HUES6 (cell line): ENCODE data around the gene RELN.

Experiments used
- H3K27ac ChIP-seq: 2 replicates; pipeline ENCODE4 v1.7.0; 2013; ENCODE audit warnings: low read depth, mild to moderate bottlenecking, low read length, inconsistent platforms
- H3K27me3 ChIP-seq: 2 replicates; pipeline ENCODE4 v1.6.1; 2013; ENCODE audit warnings: low read length; ENCODE audit not compliant: control insufficient read depth, insufficient read depth
- H3K36me3 ChIP-seq: 2 replicates; pipeline ENCODE4 v1.6.1; 2013; ENCODE audit warnings: low read length; ENCODE audit not compliant: control insufficient read depth, insufficient read depth
- H3K4me1 ChIP-seq: 2 replicates; pipeline ENCODE4 v1.6.1; 2013; ENCODE audit warnings: low read length; ENCODE audit not compliant: control insufficient read depth, insufficient read depth
- H3K4me3 ChIP-seq: 2 replicates; pipeline ENCODE4 v1.5.1; 2013; ENCODE audit warnings: low read depth, low read length
- H3K9ac ChIP-seq: one replicate; pipeline ENCODE4 v1.6.1; 2013; ENCODE audit warnings: mild to moderate bottlenecking, low read length
- H3K9me3 ChIP-seq: 2 replicates; pipeline ENCODE4 v1.6.1; 2013; ENCODE audit warnings: low read depth, low read length; ENCODE audit not compliant: control insufficient read depth, insufficient read depth

Gene RELN

DNA sequence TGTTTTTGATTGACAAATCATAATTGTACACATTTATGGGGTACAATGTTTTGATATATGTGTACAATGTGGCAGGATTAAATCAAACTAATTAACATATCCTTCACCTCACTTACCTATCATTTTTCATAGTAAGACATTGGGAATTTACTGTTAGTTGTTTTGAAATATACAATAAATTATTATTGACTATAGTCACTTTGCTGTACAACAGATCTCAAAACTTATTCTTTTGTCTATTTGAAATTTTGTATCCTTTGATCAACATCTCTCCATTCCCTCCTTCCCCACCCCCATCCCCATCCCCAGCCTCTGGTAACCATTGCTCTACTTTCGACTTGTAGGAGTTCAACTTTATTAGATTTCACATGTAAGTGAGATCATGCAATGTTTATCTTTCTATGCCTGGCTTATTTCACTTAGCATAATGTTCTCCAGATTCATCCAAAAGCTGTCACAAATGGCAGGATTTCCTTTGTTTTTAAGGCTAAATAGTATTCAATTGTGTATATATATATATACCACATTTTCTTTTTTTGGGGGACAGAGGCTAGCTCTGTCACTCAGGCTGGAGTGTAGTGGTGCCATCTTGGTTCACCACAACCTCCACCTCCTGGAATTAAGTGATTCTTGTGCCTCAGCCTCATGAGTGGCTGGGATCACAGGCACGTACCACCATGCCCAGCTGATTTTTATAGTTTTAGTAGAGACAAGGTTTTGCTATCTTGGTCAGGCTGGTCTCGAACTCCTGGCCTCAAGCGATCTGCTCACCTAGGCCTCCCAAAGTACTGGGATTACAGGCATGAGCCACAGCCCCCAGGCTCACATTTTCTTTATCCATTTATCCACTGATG lies 520.1 kb downstream of the RELN start:
- no peaks in the 10 kb centered on the region; the same call in 1 of the 2 replicates for H3K27me3 ChIP-seq
- no peaks in the 10 kb centered on the region for H3K4me1 ChIP-seq
- no peak overlapping the region for H3K9ac ChIP-seq

DNA sequence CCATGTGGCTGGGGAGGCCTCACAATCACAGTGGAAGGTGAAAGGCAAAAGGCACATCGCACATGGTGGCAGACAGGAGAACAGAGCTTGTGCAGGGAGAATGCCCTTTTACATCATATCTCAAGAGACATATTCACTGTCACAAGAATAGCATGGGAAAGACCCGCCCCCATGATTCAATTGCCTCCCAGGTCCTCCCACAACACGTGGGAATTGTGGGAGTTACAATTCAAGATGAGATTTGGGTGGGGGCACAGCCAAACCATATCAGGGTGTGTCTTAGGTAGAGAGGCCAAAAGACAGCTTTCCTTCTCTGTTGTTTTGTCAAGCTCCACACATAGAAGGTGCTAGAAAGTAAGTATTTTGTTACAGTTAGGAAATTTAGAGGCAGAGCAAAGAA lies 522.6 kb downstream of the RELN start:
- no peak overlapping the region for H3K4me3 ChIP-seq
- H3K27ac ChIP-seq, result no peak overlapping the region
- no peaks in the 10 kb centered on the region for H3K9me3 ChIP-seq
- no peaks in the 10 kb centered on the region for H3K36me3 ChIP-seq
- H3K27me3 ChIP-seq, result peaks cover 4% of the 10 kb centered on the region; the same call in 1 of the 2 replicates
- no peak overlapping the region for H3K9ac ChIP-seq
- H3K4me1 ChIP-seq, result no peaks in the 10 kb centered on the region

More for the DNA sequence above, 520.1 kb downstream of the RELN start:
- Histone ChIP-seq H3K36me3 (no peaks in the 10 kb centered on the region), H3K27ac (no peak overlapping the region), H3K4me3 (no peak overlapping the region), H3K9me3 (no peaks in the 10 kb centered on the region)

DNA sequence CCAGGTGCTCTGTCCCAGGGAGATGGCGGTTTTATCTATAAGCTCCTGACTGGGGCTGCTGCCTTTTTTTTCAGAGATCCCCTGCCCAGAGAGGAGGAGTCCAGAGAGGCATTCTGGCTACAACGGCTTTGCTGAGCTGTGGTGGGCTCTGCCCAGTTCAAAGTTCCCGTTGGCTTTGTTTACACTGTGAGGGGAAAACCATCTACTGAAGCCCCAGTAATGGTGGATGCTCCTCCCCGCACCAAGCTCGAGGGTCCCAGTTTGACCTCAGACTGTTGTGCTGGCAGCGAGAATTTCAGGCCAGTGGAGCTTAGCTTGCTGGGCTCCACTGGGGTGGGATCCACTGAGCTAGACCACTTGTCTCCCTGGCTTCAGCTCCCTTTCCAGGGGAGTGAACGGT lies 527.1 kb downstream of the RELN start:
- no peaks in the 10 kb centered on the region for H3K9me3 ChIP-seq
- H3K4me3 ChIP-seq, result no peak overlapping the region
- no peak overlapping the region for H3K9ac ChIP-seq
- no peaks in the 10 kb centered on the region for H3K4me1 ChIP-seq
- no peak overlapping the region for H3K27ac ChIP-seq
- peaks cover 10% of the 10 kb centered on the region; the same call in 1 of the 2 replicates for H3K27me3 ChIP-seq
- H3K36me3 ChIP-seq, result no peaks in the 10 kb centered on the region

DNA sequence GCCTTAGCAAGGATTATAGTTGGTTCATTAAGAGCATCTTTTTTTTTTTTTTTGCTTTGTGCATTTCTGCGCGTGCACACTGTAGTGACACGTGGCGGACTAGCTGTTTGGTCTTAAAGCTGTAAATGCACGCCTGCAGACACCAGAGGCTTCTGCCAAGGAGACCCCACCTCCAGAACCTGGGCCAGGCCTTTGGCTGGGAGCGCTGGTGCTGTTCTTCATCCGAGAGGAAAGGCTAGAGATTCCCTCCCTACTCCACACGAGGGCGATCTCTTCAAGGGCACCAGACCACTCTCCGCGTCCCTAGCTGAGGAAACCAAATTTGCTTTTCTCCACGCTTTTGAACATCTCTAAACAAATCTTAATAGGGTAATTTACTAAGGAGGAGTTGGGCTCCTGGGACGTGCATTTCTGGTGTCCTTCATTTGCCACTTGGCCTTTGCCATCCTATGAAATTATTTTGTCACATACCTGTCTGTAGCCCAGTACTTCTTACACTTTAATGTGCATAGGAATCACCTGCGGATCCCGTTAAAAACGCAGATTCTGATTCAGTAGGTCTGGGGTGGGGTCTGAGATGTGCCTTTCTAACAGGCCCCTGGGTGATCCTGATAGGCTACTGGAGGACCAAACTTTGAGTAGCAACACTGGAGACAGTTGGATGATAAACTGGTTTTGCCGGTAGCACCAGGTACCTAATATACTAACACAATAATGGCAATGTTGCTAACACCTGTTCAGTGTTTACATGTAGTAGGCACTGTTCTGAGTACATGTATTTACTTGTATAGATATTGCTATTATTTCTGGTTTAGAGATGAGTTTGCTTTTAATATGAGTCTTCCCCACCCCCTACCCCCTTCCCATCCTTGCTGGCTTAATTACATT lies 542.1 kb downstream of the RELN start:
- H3K36me3 ChIP-seq, result no peaks in the 10 kb centered on the region
- H3K27ac ChIP-seq, result no peak overlapping the region
- H3K4me3 ChIP-seq, result no peak overlapping the region
- no peaks in the 10 kb centered on the region for H3K9me3 ChIP-seq
- H3K4me1 ChIP-seq, result peaks cover 8% of the 10 kb centered on the region; the same call in 1 of the 2 replicates
- no peak overlapping the region for H3K9ac ChIP-seq
- H3K27me3 ChIP-seq, result peaks cover 64% of the 10 kb centered on the region

DNA sequence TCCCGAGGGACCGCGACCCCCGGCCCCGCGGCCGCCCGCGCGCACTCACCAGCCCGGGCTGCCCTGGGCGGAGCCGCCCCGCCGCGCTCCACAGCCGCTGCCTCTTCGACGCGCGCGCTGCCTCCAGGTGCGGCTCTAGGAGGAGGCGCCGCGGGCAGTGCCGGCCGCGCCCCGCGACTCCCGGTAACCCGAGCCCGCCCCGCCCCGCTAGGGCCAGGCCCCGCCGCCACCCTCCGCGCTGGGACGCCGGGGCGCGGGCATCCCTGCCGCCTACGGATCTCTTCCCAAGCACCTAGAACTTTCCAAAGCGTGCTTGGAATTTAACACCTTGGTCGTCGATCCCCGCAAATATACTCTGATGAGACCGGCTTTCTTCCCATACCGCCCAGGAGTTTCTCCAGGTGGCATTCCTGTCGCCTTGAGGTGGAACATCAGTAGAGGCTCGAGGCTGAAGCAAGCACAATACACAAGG lies 543.4 kb downstream of the RELN start, which contains the start of gene SLC26A5:
Gene SLC26A5, minus strand, starts transcription at position 159 of the 472 bp plus-strand sequence. CDS start 24,693 bp downstream, outside the sequence.
- H3K9ac ChIP-seq, result no peak within 1 kb of the TSS
- peaks cover 72% of the 10 kb centered on the region for H3K27me3 ChIP-seq
- peak within 1 kb of the TSS; percentile 57 for H3K4me3 ChIP-seq
- H3K27ac ChIP-seq, result no peak within 1 kb of the TSS
- H3K9me3 ChIP-seq, result no peaks in the 10 kb centered on the region
- H3K36me3 ChIP-seq, result no peaks in the 10 kb centered on the region
- H3K4me1 ChIP-seq, result peaks cover 8% of the 10 kb centered on the region; the same call in 1 of the 2 replicates

DNA sequence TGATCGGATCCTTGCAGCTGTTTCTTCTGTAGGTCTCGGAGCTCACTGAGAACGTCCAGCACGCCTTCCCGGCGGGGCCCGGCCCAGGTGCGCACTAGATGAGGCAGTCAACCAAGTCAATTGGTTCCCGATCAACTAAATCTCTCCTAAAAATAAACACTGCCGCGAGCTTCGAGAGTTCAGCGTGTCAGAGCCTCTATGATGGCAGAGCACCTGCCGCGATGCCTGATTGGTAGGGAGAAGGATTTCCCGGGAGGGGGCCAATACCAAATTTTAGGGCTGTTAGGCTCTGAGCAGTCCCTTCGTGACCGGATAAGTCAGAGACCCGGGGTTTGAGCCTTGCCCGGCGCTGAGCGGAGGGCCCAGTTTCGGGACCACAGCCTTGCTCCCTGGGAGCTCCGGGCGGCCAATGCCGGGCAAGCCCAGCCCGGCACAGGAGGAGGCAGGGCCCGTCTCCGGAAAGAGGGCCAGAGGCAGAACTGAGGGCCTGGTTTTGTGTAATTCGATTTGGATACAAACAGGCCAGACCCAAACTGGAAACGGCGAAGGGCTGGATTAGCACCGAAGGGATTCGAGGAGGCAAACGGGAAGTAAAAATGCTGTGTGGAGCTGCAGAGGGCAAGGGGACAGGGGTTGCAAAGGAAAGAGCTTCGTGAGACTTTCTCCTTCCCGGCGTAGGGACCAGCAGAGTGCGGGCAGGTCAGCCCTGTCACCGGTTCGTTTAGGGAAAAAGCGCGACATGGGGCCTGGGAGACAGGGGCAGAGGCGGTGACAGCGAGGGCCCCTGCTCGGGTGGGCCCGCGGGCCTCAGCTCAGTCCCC lies 544.0 kb downstream of the RELN start:
- Histone ChIP-seq H3K4me3 (peak overlapping the region; percentile 57), H3K9ac (no peak overlapping the region), H3K36me3 (no peaks in the 10 kb centered on the region)

DNA sequence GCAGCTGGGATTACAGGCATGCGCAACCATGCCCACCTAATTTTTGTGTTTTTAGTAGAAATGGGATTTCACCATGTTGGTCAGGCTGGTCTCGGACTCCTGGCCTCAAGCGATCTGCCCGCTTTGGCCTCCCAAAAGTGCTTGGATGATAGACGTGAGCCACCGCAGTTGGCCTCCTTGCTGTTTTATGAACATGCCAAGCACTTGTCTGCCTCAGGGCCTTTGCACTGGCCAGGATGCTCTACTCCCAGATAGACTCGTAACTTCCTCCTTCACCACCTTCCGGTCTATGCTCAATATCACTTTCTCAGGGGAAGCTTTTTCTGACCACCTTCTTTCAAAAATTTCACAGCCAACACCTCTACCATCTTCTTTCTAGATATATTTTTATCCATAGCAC lies 549.8 kb downstream of the RELN start:
- Histone ChIP-seq H3K27me3 (peaks cover 43% of the 10 kb centered on the region), H3K36me3 (no peaks in the 10 kb centered on the region), H3K9ac (no peak overlapping the region), H3K9me3 (no peaks in the 10 kb centered on the region), H3K4me3 (no peak overlapping the region), H3K4me1 (0 out of 2 replicates have a peak, but pooled peaks cover 4% of the 10 kb centered on the region), H3K27ac (no peak overlapping the region)

More for the DNA sequence above, 544.0 kb downstream of the RELN start:
- Histone ChIP-seq H3K27ac (no peak overlapping the region), H3K27me3 (peaks cover 72% of the 10 kb centered on the region), H3K9me3 (no peaks in the 10 kb centered on the region), H3K4me1 (peaks cover 8% of the 10 kb centered on the region; the same call in 1 of the 2 replicates)

DNA sequence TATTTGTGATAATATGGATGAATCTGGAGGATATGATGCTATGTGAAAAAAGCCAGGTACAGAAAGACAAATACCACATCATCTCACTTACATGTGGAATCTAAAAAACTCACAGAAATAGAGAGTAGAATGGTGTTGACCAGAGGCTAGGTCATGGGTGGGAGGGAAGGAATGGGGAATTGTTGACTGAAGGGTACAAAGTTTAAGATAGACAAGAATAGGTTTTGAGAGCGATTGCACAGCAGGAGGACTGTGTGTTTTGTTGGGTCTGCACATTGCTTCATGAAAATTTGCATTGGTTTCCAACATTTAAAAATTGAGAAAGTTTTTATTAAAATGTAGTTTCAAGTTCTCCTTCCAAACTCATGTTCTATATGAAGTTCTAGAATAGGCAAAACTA lies 551.8 kb downstream of the RELN start:
- no peaks in the 10 kb centered on the region for H3K36me3 ChIP-seq
- no peak overlapping the region for H3K4me3 ChIP-seq
- no peak overlapping the region for H3K9ac ChIP-seq
- H3K27me3 ChIP-seq, result peaks cover 23% of the 10 kb centered on the region
- 0 out of 2 replicates have a peak, but pooled peaks cover 5% of the 10 kb centered on the region for H3K9me3 ChIP-seq
- no peaks in the 10 kb centered on the region for H3K4me1 ChIP-seq
- H3K27ac ChIP-seq, result no peak overlapping the region

DNA sequence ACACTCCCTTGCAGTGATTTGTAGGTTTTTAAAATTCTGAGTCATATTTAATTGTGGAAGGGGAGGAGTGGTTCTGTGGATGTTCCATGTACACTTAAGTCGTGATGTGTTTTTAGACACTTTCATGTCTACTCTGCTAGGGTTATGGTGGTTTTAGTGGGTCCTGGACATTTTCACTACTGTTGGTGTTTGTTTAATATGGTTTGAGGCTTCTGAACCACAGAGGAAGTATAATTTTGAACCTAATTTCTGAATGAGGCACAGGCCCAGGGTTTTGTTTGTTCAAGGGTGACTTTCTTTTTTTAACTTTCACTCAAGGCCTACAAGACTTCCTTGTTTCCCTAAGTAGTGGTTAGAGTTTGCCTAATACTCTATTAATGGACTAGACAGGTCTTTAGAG lies 556.7 kb downstream of the RELN start:
- Histone ChIP-seq H3K4me3 (no peak overlapping the region), H3K9ac (no peak overlapping the region), H3K27me3 (peaks cover 4% of the 10 kb centered on the region; the same call in 1 of the 2 replicates), H3K27ac (no peak overlapping the region), H3K36me3 (no peaks in the 10 kb centered on the region), H3K9me3 (0 out of 2 replicates have a peak, but pooled peaks cover 5% of the 10 kb centered on the region), H3K4me1 (no peaks in the 10 kb centered on the region)

DNA sequence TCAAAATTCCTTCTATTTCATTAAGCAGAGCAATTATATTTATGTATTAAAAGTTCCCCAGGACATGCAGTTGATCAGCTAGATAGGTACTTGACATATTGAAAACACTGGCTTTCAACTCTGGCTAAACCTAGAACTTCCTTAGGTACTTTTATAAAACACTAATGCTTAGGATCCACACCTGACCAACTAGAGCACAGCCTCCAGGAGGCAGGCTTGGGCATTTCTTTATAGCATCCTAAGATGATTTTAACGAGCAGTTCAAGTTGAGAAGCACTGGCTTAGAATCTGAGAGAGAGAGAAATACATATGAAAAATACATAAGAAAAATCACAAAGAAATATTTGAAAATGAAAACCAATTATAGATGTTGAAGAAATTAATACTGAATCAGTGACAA lies 564.3 kb downstream of the RELN start:
- H3K36me3 ChIP-seq, result no peaks in the 10 kb centered on the region
- H3K9me3 ChIP-seq, result no peaks in the 10 kb centered on the region
- no peak overlapping the region for H3K9ac ChIP-seq
- no peak overlapping the region for H3K27ac ChIP-seq
- H3K27me3 ChIP-seq, result no peaks in the 10 kb centered on the region
- H3K4me1 ChIP-seq, result no peaks in the 10 kb centered on the region
- no peak overlapping the region for H3K4me3 ChIP-seq
